Choroid plexus epithelial cell (primary cell): ENCODE data around the gene TANC1.

Experiments
- DNase-seq: peaks from one replicate; pipeline ENCODE4 v3.0.0-alpha.2; 2010; ENCODE audit warnings: low read depth
- H3K4me3 ChIP-seq: 2 replicates; pipeline ENCODE4 v1.5.1; 2011; ENCODE audit warnings: low read depth, mild to moderate bottlenecking, control low read depth, low read length, moderate library complexity
- CTCF ChIP-seq: conservative IDR thresholded peaks from 2 replicates; pipeline ENCODE4 v1.5.1; 2011; ENCODE audit warnings: low read depth, mild to moderate bottlenecking, control low read depth, inconsistent platforms, low read length, moderate library complexity

TANC1 gene

GRCh38 chr2:159053161-159054031, 85.0 kb downstream of the TANC1 start:
- peak; percentile 94 for DNase-seq
- H3K4me3 ChIP-seq = no peak overlapping the region
- no peak for TF ChIP-seq CTCF

GRCh38 chr2:159054032-159054334, 85.5 kb downstream of the TANC1 start:
- no peak for DNase-seq
- TF ChIP-seq CTCF = no peak
- H3K4me3 ChIP-seq = no peak overlapping the region

GRCh38 chr2:159054985-159055384, 86.5 kb downstream of the TANC1 start:
- DNase-seq = no peak
- TF ChIP-seq CTCF = no peak
- no peak overlapping the region for H3K4me3 ChIP-seq

- no peak for DNase-seq
- no peak overlapping the region for H3K4me3 ChIP-seq
- no peak for TF ChIP-seq CTCF
Measured at GRCh38 chr2:159060518-159060917, 92.1 kb downstream of the TANC1 start.

GRCh38 chr2:159063677-159064076, 95.2 kb downstream of the TANC1 start:
- no peak for DNase-seq
- H3K4me3 ChIP-seq = no peak overlapping the region
- TF ChIP-seq CTCF = no peak

- no peak for TF ChIP-seq CTCF
- peak; percentile 73 for DNase-seq
- no peak overlapping the region for H3K4me3 ChIP-seq
Measured at GRCh38 chr2:159064446-159065301, 96.2 kb downstream of the TANC1 start.
